Skeletal muscle satellite cell (primary cell): ENCODE results near the gene EML4.

Experiments
- H3K27me3 ChIP-seq: 2 replicates; pipeline ENCODE4 v1.7.0; 2013; ENCODE audit warnings: low read length; ENCODE audit not compliant: control insufficient read depth, insufficient read depth
- H3K36me3 ChIP-seq: 2 replicates; pipeline ENCODE4 v1.7.0; 2013; ENCODE audit warnings: mild to moderate bottlenecking, control low read depth, low read length; ENCODE audit not compliant: insufficient read depth
- H3K4me1 ChIP-seq: 2 replicates; pipeline ENCODE4 v1.7.0; 2013; ENCODE audit warnings: low read length; ENCODE audit not compliant: control insufficient read depth, insufficient read depth
- H3K4me2 ChIP-seq: 2 replicates; pipeline ENCODE4 v1.7.0; 2013; ENCODE audit warnings: mild to moderate bottlenecking, low read length
- H3K4me3 ChIP-seq: 2 replicates; pipeline ENCODE4 v1.7.0; 2013; ENCODE audit warnings: low read length
- H3K9ac ChIP-seq: 2 replicates; pipeline ENCODE4 v1.7.0; 2013; ENCODE audit warnings: mild to moderate bottlenecking, low read depth, low read length, moderate library complexity
- H3K9me3 ChIP-seq: replicated peaks from 2 replicates; pipeline ENCODE4 v1.7.0; 2013; ENCODE audit warnings: mild to moderate bottlenecking, control low read depth, low read length

EML4 gene

DNA sequence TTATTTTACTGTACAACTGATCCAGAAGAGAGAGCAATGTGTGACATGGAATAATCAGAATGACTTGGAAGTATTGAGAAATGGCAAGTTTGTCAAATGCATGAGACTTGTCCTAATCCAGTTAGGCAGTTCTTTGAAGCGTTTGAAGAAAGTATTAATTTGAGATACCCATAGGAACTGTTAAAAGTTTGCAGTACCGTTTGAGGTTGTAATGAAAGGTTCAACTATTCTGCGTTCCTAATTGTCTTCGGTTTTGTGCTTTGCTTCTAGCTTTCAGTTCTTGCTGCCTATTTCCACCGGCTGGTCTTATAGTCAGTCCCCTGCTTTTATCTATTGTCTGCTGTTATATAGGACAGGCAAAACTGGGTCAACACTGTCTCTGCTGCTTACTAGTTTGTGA is 150.1 kb downstream of the EML4 start:
- no peaks in the 10 kb centered on the region for H3K27me3 ChIP-seq
- no peaks in the 10 kb centered on the region for H3K9me3 ChIP-seq
- peaks cover 20% of the 10 kb centered on the region for H3K4me1 ChIP-seq
- H3K4me2 ChIP-seq = no peak overlapping the region
- no peak overlapping the region for H3K9ac ChIP-seq
- peaks cover 10% of the 10 kb centered on the region for H3K36me3 ChIP-seq
- H3K4me3 ChIP-seq = no peak overlapping the region

GRCh38 chr2:42321452-42322064 is 152.4 kb downstream of the EML4 start:
- Histone ChIP-seq H3K4me3 (no peak overlapping the region), H3K36me3 (peaks cover 10% of the 10 kb centered on the region), H3K4me1 (no peaks in the 10 kb centered on the region), H3K9ac (no peak overlapping the region), H3K27me3 (no peaks in the 10 kb centered on the region), H3K9me3 (no peaks in the 10 kb centered on the region), H3K4me2 (no peak overlapping the region)

- no peaks in the 10 kb centered on the region for H3K27me3 ChIP-seq
- H3K4me2 ChIP-seq = no peak overlapping the region
- peaks cover 11% of the 10 kb centered on the region for H3K36me3 ChIP-seq
- H3K4me1 ChIP-seq = no peaks in the 10 kb centered on the region
- no peak overlapping the region for H3K9ac ChIP-seq
- no peak overlapping the region for H3K4me3 ChIP-seq
- no peaks in the 10 kb centered on the region for H3K9me3 ChIP-seq
Observed at GRCh38 chr2:42324244-42324643, 155.1 kb downstream of the EML4 start.

- H3K27me3 ChIP-seq = no peaks in the 10 kb centered on the region
Observed at GRCh38 chr2:42324949-42325348, 155.8 kb downstream of the EML4 start.

DNA sequence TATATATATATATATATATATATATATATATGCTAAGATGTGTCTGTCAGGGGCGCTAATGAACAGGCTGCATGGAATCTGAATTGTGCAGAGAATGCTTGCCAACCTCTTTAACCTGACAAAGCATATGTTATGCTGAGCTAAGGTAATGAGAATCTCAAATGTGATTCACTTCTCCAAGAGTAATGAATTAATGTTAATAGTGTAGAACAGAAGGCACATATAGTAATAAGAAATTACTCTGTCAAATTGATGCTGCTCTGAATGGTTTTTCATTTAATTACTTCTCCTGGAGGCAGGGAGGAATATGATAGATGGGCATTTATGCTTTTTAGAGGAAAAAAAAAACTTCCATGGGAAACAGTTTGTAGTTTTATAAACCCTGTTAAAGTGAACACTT is 156.5 kb downstream of the EML4 start:
- Histone ChIP-seq H3K9me3 (no peaks in the 10 kb centered on the region), H3K36me3 (peaks cover 20% of the 10 kb centered on the region)

More at GRCh38 chr2:42324949-42325348, 155.8 kb downstream of the EML4 start:
- H3K9ac ChIP-seq = no peak overlapping the region
- peaks cover 14% of the 10 kb centered on the region for H3K36me3 ChIP-seq
- H3K9me3 ChIP-seq = no peaks in the 10 kb centered on the region
- H3K4me3 ChIP-seq = no peak overlapping the region
- no peak overlapping the region for H3K4me2 ChIP-seq
- H3K4me1 ChIP-seq = no peaks in the 10 kb centered on the region

GRCh38 chr2:42327125-42327524 is 158.0 kb downstream of the EML4 start:
- no peaks in the 10 kb centered on the region for H3K27me3 ChIP-seq
- no peak overlapping the region for H3K4me3 ChIP-seq
- no peak overlapping the region for H3K4me2 ChIP-seq
- H3K9ac ChIP-seq = no peak overlapping the region
- no peaks in the 10 kb centered on the region for H3K9me3 ChIP-seq
- H3K4me1 ChIP-seq = no peaks in the 10 kb centered on the region
- peaks cover 25% of the 10 kb centered on the region for H3K36me3 ChIP-seq

More for the DNA sequence above, 156.5 kb downstream of the EML4 start:
- no peak overlapping the region for H3K4me2 ChIP-seq
- H3K9ac ChIP-seq = no peak overlapping the region
- H3K4me1 ChIP-seq = no peaks in the 10 kb centered on the region
- no peak overlapping the region for H3K4me3 ChIP-seq
- H3K27me3 ChIP-seq = no peaks in the 10 kb centered on the region

DNA sequence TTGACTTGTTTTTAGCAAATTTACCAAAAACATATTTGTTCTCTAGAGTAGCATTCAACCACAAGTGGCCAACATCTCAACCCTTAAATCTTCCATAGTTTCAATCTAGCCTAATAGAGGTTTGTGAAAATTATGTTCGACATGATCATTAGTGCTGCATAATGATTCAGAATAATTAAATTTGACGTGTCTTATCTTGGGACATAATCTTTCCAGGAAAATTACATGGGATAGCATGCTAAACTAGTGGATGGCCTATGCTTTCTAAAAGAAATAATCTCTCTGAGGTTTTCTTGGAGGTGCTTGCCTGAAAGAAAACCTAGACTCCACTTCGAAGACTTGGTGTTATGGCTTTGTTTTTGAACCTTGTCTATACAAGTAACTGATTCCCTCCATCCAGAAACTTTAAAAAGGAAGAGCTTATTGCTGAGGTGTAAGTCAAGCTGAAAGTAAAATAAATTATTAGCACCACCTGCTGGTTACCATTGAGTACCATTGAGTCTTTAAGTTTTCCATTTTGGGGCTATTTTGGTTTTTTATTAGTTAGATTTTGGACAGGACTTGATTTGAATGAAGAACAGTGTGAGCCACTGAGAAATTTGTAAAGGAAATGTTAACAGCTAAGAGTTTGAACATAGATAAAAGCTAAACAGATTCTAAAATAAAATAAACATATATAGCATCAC is 159.1 kb downstream of the EML4 start:
- Histone ChIP-seq H3K27me3 (no peaks in the 10 kb centered on the region), H3K36me3 (peaks cover 36% of the 10 kb centered on the region), H3K4me3 (no peak overlapping the region), H3K4me1 (no peaks in the 10 kb centered on the region), H3K9me3 (no peaks in the 10 kb centered on the region), H3K9ac (no peak overlapping the region), H3K4me2 (no peak overlapping the region)

DNA sequence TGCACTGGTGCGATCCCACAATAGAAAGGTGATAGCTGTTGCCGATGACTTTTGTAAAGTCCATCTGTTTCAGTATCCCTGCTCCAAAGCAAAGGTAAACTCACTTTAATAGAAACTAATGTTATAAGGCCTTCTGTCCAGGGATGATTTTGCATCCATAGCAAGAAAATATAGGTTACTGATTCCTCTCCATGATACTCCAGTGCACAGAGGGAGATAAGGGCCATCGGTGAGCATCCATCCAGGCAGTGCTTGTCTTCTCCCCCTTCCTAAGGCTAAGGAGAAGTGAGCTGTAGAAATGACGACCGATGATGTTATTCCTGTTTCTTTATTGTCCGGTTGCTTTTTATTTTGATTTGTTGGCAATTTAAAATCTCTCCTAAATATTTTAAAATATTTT is 159.8 kb downstream of the EML4 start:
- Histone ChIP-seq H3K27me3 (no peaks in the 10 kb centered on the region), H3K4me2 (no peak overlapping the region), H3K36me3 (peaks cover 42% of the 10 kb centered on the region), H3K4me3 (no peak overlapping the region), H3K9ac (no peak overlapping the region), H3K9me3 (no peaks in the 10 kb centered on the region), H3K4me1 (no peaks in the 10 kb centered on the region)

- H3K4me1 ChIP-seq = no peaks in the 10 kb centered on the region
- H3K4me2 ChIP-seq = no peak overlapping the region
- no peak overlapping the region for H3K4me3 ChIP-seq
- no peaks in the 10 kb centered on the region for H3K9me3 ChIP-seq
- no peaks in the 10 kb centered on the region for H3K27me3 ChIP-seq
- H3K36me3 ChIP-seq = peaks cover 42% of the 10 kb centered on the region
- H3K9ac ChIP-seq = no peak overlapping the region
Observed at GRCh38 chr2:42329736-42330135, 160.6 kb downstream of the EML4 start.

DNA sequence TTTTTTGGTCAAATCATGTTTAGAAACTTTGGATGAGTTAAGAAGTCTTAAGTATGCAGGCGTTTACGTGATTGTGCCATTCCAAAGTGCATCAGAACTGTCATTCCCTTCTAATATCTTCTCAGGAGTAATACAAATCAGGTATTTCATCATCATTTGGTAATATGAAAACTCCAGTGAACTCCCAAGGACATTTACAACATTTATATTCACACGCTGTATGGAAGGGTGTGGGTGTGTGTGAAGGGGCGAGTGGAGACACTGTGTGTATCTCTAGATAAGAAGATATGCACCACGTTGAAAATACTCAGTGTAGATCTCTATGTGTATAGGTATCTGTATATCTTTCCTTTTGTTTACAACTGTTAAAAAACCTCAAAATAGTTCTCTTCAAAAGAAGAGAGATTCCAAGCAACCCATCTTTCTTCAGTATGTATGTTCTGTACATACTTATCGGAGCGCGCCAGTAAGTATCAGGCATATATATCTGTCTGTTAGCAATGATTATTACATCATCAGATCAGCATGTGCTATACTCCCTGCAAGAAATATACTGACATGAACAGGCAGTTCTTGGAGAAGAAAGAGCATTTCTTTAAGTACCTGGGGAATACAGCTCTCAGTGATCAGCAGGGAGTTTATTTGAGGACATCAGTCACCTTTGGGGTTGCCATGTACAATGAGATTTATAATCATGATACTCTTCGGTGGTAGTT is 162.6 kb downstream of the EML4 start:
- H3K9ac ChIP-seq = no peak overlapping the region

DNA sequence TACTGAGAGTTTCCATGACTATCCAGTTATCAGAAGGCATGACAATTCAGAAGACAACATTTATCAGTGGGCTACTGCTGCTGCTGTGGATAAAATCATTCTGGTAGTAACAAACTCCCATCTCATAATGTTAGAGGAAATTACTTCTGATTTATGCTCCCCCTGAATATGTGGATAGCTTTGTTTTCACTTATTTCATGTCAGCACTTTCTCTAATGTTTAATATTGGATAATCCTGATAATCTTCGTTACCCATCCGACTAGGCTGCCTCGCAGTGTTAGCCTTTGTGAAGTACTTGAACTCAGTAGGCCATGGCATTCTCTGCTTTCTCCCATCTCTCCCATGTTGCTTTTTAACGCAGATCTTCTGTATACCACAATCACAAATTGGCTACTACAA is 163.4 kb downstream of the EML4 start:
- Histone ChIP-seq H3K4me1 (no peaks in the 10 kb centered on the region), H3K36me3 (peaks cover 61% of the 10 kb centered on the region)

More for the DNA sequence above, 162.6 kb downstream of the EML4 start:
- Histone ChIP-seq H3K4me1 (no peaks in the 10 kb centered on the region), H3K4me3 (no peak overlapping the region), H3K4me2 (no peak overlapping the region), H3K36me3 (peaks cover 55% of the 10 kb centered on the region), H3K9me3 (no peaks in the 10 kb centered on the region), H3K27me3 (no peaks in the 10 kb centered on the region)

More for the DNA sequence above, 163.4 kb downstream of the EML4 start:
- Histone ChIP-seq H3K27me3 (no peaks in the 10 kb centered on the region), H3K4me3 (no peak overlapping the region), H3K4me2 (no peak overlapping the region), H3K9me3 (no peaks in the 10 kb centered on the region), H3K9ac (no peak overlapping the region)
